Activated gamma-delta T cell (primary cell): ENCODE results near the gene CSF1.

Experiments
- DNase-seq: peaks from one replicate; lab custom pipeline; 2025; lab: John Stamatoyannopoulos, UW

The CSF1 gene

GRCh38 chr1:109901524-109902145 lies 9.0 kb upstream of the CSF1 start:
- no peak for DNase-seq

DNA sequence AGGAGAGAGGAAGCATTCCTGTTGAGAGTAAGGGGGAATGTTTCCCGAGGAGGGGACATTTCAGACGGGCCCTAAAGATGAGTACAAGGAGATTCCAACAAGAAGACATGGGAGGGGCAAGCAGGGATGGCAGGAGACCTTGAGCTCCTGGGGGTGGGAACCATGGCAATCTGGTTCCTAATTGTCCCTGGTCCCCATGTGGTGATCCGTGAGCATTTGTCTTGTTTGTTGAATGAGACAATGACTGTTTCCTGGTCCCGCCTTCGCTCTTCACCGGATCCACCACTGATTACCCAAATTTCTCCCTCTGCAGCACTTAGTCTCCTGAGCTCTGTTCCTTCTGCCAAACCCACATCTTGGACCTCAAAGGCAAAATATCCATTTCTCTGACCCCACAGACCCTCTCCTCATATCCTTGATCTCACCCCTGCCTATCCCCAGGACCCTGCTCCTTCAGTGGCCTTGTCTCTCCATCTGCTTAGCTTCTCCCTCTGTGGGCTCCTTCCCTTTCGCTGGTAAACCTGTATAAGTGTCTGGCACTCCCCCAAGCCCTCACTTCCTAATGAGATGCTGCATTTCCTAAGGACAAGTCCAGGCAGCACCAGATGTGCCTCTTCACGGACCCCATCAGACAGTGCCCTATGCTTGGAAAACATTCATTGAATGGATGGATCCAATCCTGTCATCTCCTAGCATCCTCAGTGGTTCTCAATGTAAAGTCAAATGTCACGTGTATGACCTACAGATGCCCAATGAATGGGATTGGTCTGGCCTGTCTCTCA lies 8.3 kb upstream of the CSF1 start:
- DNase-seq = no peak

DNA sequence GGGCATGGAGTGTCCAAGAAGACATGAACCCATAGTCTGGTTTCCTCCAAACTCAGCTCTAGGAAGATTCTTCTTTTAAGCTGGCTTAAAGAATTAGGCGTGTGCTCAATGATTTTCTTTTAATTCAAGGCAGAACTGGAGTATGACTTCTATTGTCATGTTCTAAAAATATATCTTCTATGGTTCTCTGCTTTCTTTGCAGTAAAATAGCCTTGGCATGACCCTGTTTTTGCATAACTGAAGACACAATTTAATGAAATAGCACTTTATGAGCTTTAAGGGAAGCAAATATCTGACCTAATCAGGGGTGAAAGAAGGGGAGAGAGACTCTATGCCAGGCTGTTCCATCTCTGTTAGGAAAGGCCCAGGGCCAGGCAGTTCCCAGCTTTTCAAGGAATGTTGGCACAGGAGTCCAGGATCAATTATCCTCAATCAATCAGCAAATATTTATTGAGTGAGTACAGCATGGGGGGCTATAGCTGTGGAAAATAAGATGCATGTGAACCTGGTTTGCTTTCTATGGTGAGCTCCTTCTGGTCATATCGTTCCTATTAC lies 7.2 kb upstream of the CSF1 start:
- no peak for DNase-seq

- no peak for DNase-seq
Observed at GRCh38 chr1:109904105-109904817, 6.4 kb upstream of the CSF1 start.

DNA sequence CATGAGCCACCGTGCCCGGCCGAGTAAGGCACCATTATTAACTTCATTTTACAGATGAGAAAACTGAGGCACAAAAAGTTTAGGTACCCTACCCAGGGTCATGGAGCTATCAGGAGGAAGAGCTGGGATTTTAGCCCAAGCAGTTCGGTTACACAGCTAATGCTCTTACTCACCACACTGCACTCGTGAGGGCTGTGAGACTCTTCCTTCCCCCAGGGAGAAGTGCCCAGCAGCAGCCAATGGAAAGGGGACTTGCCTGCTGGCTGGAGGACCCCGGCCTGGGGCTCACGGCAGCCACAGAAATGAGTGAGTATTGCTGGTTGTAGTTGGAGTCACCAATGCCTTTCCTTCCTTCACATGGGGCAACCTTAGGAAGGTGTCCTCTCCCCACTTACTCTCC lies 5.2 kb upstream of the CSF1 start:
- no peak for DNase-seq

DNA sequence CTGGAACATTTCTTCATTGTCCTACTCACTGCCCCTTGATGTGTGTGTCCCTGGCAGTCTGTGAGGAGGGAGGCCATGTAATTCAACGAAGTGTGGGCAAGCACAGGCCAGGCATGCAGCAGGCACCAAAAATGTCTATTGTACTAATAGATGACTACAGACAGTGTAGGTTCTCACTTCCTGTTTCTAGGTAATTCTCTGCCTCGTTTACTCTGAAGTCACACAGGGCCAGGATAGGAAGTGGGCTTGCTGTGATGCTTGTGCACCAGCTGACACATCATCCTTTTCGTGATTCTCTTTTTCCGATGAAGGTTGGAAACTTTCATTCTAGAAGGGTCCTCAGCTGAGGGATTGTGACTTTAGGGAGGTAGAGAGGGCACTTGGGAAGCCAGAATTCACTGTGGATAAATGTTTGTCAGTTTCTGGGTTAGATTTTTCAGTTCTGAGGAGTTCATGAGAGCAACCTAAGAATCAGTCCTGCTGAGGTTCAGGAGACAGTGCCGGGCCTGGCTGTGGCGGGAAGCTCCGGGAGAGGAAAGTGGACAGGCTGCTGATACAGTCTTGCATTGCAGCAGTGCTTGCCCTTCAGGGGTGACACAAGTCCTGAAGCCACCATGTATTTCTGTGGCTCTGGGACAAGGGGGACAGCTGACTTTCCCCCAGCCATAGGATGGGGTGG lies 4.3 kb upstream of the CSF1 start:
- DNase-seq = no peak

- DNase-seq = no peak
Observed at GRCh38 chr1:109906839-109907180, 3.8 kb upstream of the CSF1 start.

- no peak for DNase-seq
Observed at GRCh38 chr1:109907190-109907774, 3.4 kb upstream of the CSF1 start.

DNA sequence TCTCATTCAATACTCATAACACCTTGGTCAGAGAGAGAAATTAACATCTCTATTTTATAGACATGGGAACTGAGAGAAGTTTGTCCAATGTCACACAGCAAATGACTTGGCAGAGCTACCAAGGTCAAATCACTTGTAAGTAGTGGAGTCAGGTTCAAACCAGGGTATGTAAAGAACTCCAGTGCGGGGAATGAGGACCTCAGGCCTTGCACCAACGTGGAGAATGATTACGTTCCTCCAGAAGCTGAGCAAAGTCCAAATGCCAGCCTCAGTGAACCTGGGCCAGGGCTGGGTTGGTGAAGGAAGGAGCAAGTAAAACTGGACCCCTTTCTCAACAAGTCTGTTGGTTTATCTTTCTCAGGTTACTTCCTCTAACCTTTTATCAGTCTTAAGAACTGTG lies 1.8 kb upstream of the CSF1 start:
- DNase-seq = no peak

DNA sequence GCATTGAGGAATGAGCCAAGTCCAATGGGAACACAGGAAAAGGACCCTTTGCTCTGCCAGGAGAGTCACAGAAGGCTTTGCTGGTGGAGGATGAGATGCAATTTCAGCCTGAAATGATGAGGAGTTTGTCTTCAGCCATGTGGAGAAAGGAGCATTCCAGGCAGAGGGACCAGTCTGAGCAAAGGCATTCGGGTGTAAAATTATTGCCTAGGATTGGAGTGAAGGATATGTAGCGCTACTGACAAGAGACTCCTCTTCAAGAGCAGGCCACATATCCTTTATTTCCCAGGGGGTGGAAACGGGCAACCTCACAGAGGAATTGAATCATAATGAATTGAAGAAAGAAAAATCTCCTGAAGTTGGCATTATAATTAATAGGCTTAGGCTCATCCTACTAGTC lies 1.1 kb upstream of the CSF1 start:
- DNase-seq = no peak

GRCh38 chr1:109910963-109911798 lies 532 bp downstream of the CSF1 start:
- no peak for DNase-seq

- DNase-seq = no peak
Observed at GRCh38 chr1:109912214-109912861, 1.7 kb downstream of the CSF1 start.

- no peak for DNase-seq
Observed at GRCh38 chr1:109912873-109913272, 2.2 kb downstream of the CSF1 start.

GRCh38 chr1:109913360-109913879 lies 2.8 kb downstream of the CSF1 start:
- no peak for DNase-seq

DNA sequence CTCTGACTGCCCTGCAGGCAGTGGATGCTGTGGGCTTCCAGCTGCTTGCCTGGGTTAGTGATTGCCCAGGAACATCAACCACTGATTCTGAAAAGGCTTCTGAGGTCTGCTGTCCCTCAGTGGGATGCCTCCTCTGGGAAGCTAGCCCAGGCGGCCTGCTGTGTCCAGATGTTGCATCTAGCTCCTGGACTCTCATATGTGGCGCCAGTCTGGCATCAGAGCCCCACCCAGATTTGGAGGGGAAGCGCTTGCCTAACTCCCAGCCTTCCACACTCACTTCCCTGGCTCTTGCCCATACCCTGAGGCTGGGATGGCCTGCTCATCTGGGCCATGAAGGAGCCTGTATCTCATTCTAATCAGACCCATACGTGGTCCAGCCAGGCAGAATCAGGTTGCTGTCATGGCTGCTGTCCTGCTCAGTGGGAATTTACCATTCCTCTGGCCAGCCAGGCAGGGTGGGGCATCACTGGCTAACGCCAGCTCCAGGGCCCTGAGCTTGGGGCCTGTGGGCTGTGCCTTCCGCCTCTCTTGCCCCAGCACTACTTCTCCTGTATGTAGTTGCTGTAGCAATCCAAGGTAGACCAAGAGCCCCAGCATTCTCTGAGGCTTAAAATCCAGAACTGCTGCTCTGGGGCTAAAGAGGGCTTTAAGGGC lies 4.1 kb downstream of the CSF1 start:
- no peak for DNase-seq

GRCh38 chr1:109917051-109917767 lies 6.6 kb downstream of the CSF1 start:
- no peak for DNase-seq

- DNase-seq = no peak
Observed at GRCh38 chr1:109917768-109918606, 7.3 kb downstream of the CSF1 start.

- DNase-seq = no peak
Observed at GRCh38 chr1:109918671-109919070, 8.0 kb downstream of the CSF1 start.
